NT2/D1 (cell line): ENCODE data around the gene MRTFB.

Experiments
- SUZ12 ChIP-seq: IDR thresholded peaks from 2 replicates; pipeline ENCODE4 v1.6.1; 2011; ENCODE audit not compliant: insufficient read length, insufficient read depth; ENCODE audit errors: extremely low read depth
- YY1 ChIP-seq: IDR thresholded peaks from 2 replicates; pipeline ENCODE4 v1.6.1; 2011; ENCODE audit not compliant: insufficient read length, insufficient read depth
- ZNF274 ChIP-seq: IDR thresholded peaks from 2 replicates; pipeline ENCODE4 v1.6.1; 2011; ENCODE audit warnings: mild to moderate bottlenecking, low read depth, low read length

- TF ChIP-seq YY1 (no peak), ZNF274 (no peak), SUZ12 (no peak)
These were observed 238.8 kb downstream of the MRTFB start for GRCh38 chr16:14309906-14310305.
